ENCODE data around the gene MRPL53. TPM values are rescaled to one million over a fixed set of nuclear protein-coding genes. Genes with fewer than 3 reads are reported as not detected.

The MRPL53 gene
- total and polyA plus RNA-seq, 4 donors = 12.6 to 72.5 (median 36.1) TPM

- Histone ChIP-seq H3K4me3 (ENCODE audit: low read depth in 1 of 3, low read length in 3 of 3) (no peak overlapping the region), H3K9me3 (ENCODE audit: control insufficient read depth in 4 of 4, low read length in 3 of 4) (no peaks in the 10 kb centered on the region), H3K36me3 (ENCODE audit: control insufficient read depth in 4 of 4, insufficient read depth in 3 of 4, low read depth in 1 of 4, low read length in 3 of 4) (no peaks in the 10 kb centered on the region), H3K27me3 (ENCODE audit: control insufficient read depth in 4 of 4, insufficient read depth in 4 of 4, low read length in 3 of 4) (no peaks in the 10 kb centered on the region), H3K9ac (ENCODE audit: low read depth in 1 of 2, low read length in 2 of 2) (no peak overlapping the region), H3K4me1 (ENCODE audit: control insufficient read depth in 4 of 4, insufficient read depth in 4 of 4, low read length in 3 of 4) (peaks cover 18 to 30% (median 21%) of the 10 kb centered on the region in 4 donors), H3K27ac (ENCODE audit: low read depth in 1 of 2, low read length in 2 of 2) (no peak overlapping the region)
- WGBS = 91% methylated on average over 3 of the region's 3 CpGs
- TF ChIP-seq SP1 (IDR thresholded peaks at IDR 0.05) (no peak), HNF4G (IDR thresholded peaks at IDR 0.05) (no peak), GABPA (IDR thresholded peaks at IDR 0.05 in 1 of 2, conservative IDR thresholded peaks at IDR 0.05 in 1 of 2) (no peak)
- no peak for DNase-seq (ENCODE audit: low spot score)
Observed at GRCh38 chr2:74450570-74451190, 21.8 kb downstream of the MRPL53 start.

DNA sequence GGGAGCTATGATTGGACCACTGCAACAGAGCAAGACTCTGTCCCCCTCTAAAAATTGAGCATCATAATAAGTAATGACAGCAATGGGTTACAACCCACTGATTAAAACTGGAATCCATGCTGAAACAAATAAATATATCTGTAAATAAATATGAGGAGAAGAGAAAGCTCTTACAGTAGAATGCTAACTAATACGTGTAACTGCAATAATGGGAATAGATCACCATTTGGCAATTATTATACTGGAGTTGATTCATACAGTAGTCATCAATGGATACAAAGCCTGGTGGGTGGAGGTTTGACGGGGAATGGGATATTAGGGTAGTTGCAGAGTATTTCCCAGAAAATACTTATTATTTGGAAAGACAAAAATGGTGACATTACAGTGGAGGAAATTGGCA, 23.7 kb downstream of the MRPL53 start:
- no peaks in the 10 kb centered on the region for H3K27me3 ChIP-seq (ENCODE audit: control insufficient read depth in 4 of 4, insufficient read depth in 4 of 4, low read length in 3 of 4)
- H3K4me3 ChIP-seq (ENCODE audit: low read depth in 1 of 3, low read length in 3 of 3) = no peak overlapping the region
- H3K36me3 ChIP-seq (ENCODE audit: control insufficient read depth in 4 of 4, insufficient read depth in 3 of 4, low read depth in 1 of 4, low read length in 3 of 4) = no peaks in the 10 kb centered on the region
- H3K9ac ChIP-seq (ENCODE audit: low read depth in 1 of 2, low read length in 2 of 2) = no peak overlapping the region
- no peak overlapping the region for H3K27ac ChIP-seq (ENCODE audit: low read depth in 1 of 2, low read length in 2 of 2)
- TF ChIP-seq, protein P1, sequence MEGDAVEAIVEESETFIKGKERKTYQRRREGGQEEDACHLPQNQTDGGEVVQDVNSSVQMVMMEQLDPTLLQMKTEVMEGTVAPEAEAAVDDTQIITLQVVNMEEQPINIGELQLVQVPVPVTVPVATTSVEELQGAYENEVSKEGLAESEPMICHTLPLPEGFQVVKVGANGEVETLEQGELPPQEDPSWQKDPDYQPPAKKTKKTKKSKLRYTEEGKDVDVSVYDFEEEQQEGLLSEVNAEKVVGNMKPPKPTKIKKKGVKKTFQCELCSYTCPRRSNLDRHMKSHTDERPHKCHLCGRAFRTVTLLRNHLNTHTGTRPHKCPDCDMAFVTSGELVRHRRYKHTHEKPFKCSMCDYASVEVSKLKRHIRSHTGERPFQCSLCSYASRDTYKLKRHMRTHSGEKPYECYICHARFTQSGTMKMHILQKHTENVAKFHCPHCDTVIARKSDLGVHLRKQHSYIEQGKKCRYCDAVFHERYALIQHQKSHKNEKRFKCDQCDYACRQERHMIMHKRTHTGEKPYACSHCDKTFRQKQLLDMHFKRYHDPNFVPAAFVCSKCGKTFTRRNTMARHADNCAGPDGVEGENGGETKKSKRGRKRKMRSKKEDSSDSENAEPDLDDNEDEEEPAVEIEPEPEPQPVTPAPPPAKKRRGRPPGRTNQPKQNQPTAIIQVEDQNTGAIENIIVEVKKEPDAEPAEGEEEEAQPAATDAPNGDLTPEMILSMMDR (IDR thresholded peaks at IDR 0.05; ENCODE audit: low read depth, low read length, missing input control) = no peak
- TF ChIP-seq EGR1 (IDR thresholded peaks at IDR 0.05; ENCODE audit: low read depth in 2 of 2) (no peak), HNF4G (IDR thresholded peaks at IDR 0.05) (no peak), JUND (IDR thresholded peaks at IDR 0.05) (no peak), GABPA (IDR thresholded peaks at IDR 0.05 in 1 of 2, conservative IDR thresholded peaks at IDR 0.05 in 1 of 2) (no peak), RXRA (IDR thresholded peaks at IDR 0.05) (no peak), FOXA1 (IDR thresholded peaks at IDR 0.05) (no peak)
- TF ChIP-seq, protein P2, sequence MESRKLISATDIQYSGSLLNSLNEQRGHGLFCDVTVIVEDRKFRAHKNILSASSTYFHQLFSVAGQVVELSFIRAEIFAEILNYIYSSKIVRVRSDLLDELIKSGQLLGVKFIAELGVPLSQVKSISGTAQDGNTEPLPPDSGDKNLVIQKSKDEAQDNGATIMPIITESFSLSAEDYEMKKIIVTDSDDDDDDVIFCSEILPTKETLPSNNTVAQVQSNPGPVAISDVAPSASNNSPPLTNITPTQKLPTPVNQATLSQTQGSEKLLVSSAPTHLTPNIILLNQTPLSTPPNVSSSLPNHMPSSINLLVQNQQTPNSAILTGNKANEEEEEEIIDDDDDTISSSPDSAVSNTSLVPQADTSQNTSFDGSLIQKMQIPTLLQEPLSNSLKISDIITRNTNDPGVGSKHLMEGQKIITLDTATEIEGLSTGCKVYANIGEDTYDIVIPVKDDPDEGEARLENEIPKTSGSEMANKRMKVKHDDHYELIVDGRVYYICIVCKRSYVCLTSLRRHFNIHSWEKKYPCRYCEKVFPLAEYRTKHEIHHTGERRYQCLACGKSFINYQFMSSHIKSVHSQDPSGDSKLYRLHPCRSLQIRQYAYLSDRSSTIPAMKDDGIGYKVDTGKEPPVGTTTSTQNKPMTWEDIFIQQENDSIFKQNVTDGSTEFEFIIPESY (IDR thresholded peaks at IDR 0.05) = no peak
- H3K4me1 ChIP-seq (ENCODE audit: control insufficient read depth in 4 of 4, insufficient read depth in 4 of 4, low read length in 3 of 4) = peaks cover 16 to 34% (median 27%) of the 10 kb centered on the region in 4 donors
- 86% methylated on average over 2 of the region's 2 CpGs for WGBS
- H3K9me3 ChIP-seq (ENCODE audit: control insufficient read depth in 4 of 4, low read length in 3 of 4) = no peaks in the 10 kb centered on the region
- no peak for DNase-seq (ENCODE audit: low spot score)

GRCh38 chr2:74447230-74447999, 25.1 kb downstream of the MRPL53 start:
- H3K27ac ChIP-seq (ENCODE audit: low read depth in 1 of 2, low read length in 2 of 2) = peak overlapping the region; percentile 72 to 87
- no peak for DNase-seq (ENCODE audit: low spot score)
- no peaks in the 10 kb centered on the region for H3K36me3 ChIP-seq (ENCODE audit: control insufficient read depth in 4 of 4, insufficient read depth in 3 of 4, low read depth in 1 of 4, low read length in 3 of 4)
- H3K9me3 ChIP-seq (ENCODE audit: control insufficient read depth in 4 of 4, low read length in 3 of 4) = no peaks in the 10 kb centered on the region
- H3K9ac ChIP-seq (ENCODE audit: low read depth in 1 of 2, low read length in 2 of 2) = no peak overlapping the region
- WGBS = 41% methylated on average over 5 of the region's 5 CpGs
- H3K27me3 ChIP-seq (ENCODE audit: control insufficient read depth in 4 of 4, insufficient read depth in 4 of 4, low read length in 3 of 4) = no peaks in the 10 kb centered on the region
- H3K4me1 ChIP-seq (ENCODE audit: control insufficient read depth in 4 of 4, insufficient read depth in 4 of 4, low read length in 3 of 4) = peaks cover 20 to 40% (median 33%) of the 10 kb centered on the region in 4 donors
- peak overlapping the region in 2 of 3 donors; percentile 26 to 34 for H3K4me3 ChIP-seq (ENCODE audit: low read depth in 1 of 3, low read length in 3 of 3)
- TF ChIP-seq, protein P1 (IDR thresholded peaks at IDR 0.05; ENCODE audit: low read depth, low read length, missing input control) = no peak
- TF ChIP-seq GABPA (IDR thresholded peaks at IDR 0.05 in 1 of 2, conservative IDR thresholded peaks at IDR 0.05 in 1 of 2) = no peak
- TF ChIP-seq RAD21 (IDR thresholded peaks at IDR 0.05) = peak in 1 of 2 donors; percentile 24
- no peak for TF ChIP-seq TAF1 (conservative IDR thresholded peaks at IDR 0.05)
- no peak for TF ChIP-seq EGR1 (IDR thresholded peaks at IDR 0.05; ENCODE audit: low read depth in 2 of 2)
- TF ChIP-seq YY1 (IDR thresholded peaks at IDR 0.05) = peak; percentile 64
- peak; percentile 92 to 96 for TF ChIP-seq HNF4A (conservative IDR thresholded peaks at IDR 0.05)
- peak; percentile 18 for TF ChIP-seq MAX (IDR thresholded peaks at IDR 0.05)
- TF ChIP-seq REST (IDR thresholded peaks at IDR 0.05) = peak; percentile 76
- no peak for TF ChIP-seq NR2F2 (IDR thresholded peaks at IDR 0.05)
